KMS-11 (cell line): ENCODE results near the gene FOXP3.

Experiments used
- H2AFZ ChIP-seq: fragments of 200-600 bp; sonication (generic); 2 replicates; pipeline ENCODE4 v1.6.1; 2016; ENCODE audit warnings: antibody characterized with exemption, mixed run types, low read depth
- H3K27ac ChIP-seq: fragments of 200-600 bp; sonication (generic); 2 replicates; pipeline ENCODE4 v1.6.1; 2016; ENCODE audit warnings: mild to moderate bottlenecking, mixed run types
- H3K27me3 ChIP-seq: fragments of 200-600 bp; sonication (generic); 2 replicates; pipeline ENCODE4 v1.6.1; 2017; ENCODE audit warnings: mild to moderate bottlenecking, low read depth, mixed run types, moderate library complexity; ENCODE audit not compliant: insufficient read depth
- H3K36me3 ChIP-seq: fragments of 200-600 bp; sonication (generic); 2 replicates; pipeline ENCODE4 v1.6.1; 2017; ENCODE audit warnings: mild to moderate bottlenecking, mixed run types; ENCODE audit not compliant: insufficient read depth
- H3K4me1 ChIP-seq: fragments of 200-600 bp; sonication (generic); 2 replicates; pipeline ENCODE4 v1.6.1; 2016; ENCODE audit warnings: mild to moderate bottlenecking, low read depth, mixed run types; ENCODE audit not compliant: poor library complexity, severe bottlenecking
- H3K4me2 ChIP-seq: fragments of 200-600 bp; sonication (generic); 2 replicates; pipeline ENCODE4 v1.7.0; 2016; ENCODE audit warnings: mild to moderate bottlenecking, mixed run types
- H3K4me3 ChIP-seq: fragments of 200-600 bp; sonication (generic); IDR thresholded peaks from 2 replicates; pipeline ENCODE4 v1.6.1; 2017; ENCODE audit warnings: low read depth, low read length, mixed read lengths; ENCODE audit not compliant: insufficient read depth
- H3K79me2 ChIP-seq: fragments of 200-600 bp; sonication (generic); 2 replicates; pipeline ENCODE4 v1.6.1; 2016; ENCODE audit warnings: low read depth, mixed run types; ENCODE audit not compliant: insufficient read depth
- H3K9ac ChIP-seq: fragments of 200-600 bp; sonication (generic); 2 replicates; pipeline ENCODE4 v1.6.1; 2016; ENCODE audit warnings: mild to moderate bottlenecking, mixed run types
- H4K20me1 ChIP-seq: fragments of 200-600 bp; sonication (generic); 2 replicates; pipeline ENCODE4 v1.6.1; 2016; ENCODE audit warnings: mild to moderate bottlenecking, mixed run types; ENCODE audit not compliant: insufficient read depth
- TF ChIP-seq, protein P1 (sequence below): fragments of 200-600 bp; sonication (generic); conservative IDR thresholded peaks from 2 replicates; pipeline ENCODE4 v1.6.1; 2017; ENCODE audit warnings: low read depth, mild to moderate bottlenecking, antibody characterized with exemption, low read length, moderate library complexity, mixed read lengths

Gene FOXP3

DNA sequence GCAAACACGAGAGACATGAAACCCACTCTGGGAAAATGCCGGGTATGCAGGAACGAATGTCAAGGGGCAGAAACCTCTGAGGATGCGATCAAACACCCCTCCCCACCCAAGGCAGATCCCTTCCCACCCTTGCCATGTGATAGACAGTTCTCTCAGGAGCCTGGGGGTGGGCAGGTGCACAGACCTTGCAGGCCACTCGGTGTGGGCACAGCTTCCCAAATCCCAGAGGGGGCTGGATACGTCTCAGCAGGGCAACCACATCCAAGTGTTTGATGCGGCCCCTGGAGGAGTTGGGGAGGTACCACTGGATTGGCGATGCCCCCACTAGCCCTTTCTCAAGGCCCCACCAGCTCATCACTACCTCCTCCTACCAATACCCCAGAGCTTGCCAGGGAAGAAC, 54.1 kb downstream of the FOXP3 start:
- Histone ChIP-seq H3K4me2 (no peak overlapping the region), H3K4me3 (no peak overlapping the region), H3K9ac (no peak overlapping the region), H3K36me3 (no peaks in the 10 kb centered on the region), H3K27me3 (no peaks in the 10 kb centered on the region), H4K20me1 (no peaks in the 10 kb centered on the region), H3K4me1 (no peaks in the 10 kb centered on the region), H2AFZ (no peak overlapping the region), H3K27ac (no peak overlapping the region), H3K79me2 (no peaks in the 10 kb centered on the region)
- TF ChIP-seq, protein P1, sequence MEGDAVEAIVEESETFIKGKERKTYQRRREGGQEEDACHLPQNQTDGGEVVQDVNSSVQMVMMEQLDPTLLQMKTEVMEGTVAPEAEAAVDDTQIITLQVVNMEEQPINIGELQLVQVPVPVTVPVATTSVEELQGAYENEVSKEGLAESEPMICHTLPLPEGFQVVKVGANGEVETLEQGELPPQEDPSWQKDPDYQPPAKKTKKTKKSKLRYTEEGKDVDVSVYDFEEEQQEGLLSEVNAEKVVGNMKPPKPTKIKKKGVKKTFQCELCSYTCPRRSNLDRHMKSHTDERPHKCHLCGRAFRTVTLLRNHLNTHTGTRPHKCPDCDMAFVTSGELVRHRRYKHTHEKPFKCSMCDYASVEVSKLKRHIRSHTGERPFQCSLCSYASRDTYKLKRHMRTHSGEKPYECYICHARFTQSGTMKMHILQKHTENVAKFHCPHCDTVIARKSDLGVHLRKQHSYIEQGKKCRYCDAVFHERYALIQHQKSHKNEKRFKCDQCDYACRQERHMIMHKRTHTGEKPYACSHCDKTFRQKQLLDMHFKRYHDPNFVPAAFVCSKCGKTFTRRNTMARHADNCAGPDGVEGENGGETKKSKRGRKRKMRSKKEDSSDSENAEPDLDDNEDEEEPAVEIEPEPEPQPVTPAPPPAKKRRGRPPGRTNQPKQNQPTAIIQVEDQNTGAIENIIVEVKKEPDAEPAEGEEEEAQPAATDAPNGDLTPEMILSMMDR: no peak

DNA sequence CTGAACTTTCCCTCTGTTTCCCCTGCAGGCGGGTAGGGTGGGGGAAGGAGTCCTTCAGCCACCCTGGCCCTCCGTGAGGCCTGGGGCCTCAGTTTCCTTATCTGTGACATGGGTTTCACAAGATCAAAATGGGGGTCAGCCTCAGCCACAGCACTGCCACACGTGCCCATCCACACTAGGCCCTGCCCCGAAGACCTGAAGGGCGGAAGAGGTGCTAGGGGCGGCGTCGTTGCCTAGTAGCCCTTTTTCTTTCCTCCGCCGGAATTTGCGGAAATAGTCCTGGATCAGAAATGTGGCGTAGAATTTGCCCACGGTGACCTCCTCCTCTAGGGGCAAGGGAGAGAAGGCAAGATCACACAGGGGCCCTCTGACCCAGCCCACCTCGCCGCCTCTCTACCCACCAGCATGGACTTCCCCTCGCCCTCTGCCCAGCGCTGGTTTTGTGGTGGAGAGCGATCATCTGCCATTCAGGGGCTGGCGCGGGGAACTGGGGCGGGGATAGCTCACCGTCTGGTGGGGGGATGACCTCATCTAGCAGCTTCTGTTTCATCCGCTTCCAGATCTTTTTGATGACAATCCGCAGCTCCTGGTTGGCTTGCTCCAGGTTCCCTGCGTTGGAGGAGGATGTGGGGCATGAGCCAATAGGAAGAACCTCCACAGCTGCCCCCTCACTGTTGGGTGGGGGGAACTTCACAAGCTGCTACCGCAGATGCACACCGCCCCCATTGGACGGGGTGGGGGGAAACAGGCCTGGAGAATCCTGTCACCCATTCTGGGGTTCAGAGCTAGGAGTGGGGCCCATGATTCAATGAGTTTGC, 54.9 kb downstream of the FOXP3 start:
- H3K4me1 ChIP-seq: no peaks in the 10 kb centered on the region
- H3K27ac ChIP-seq: no peak overlapping the region
- no peaks in the 10 kb centered on the region for H3K27me3 ChIP-seq
- H3K79me2 ChIP-seq: no peaks in the 10 kb centered on the region
- H3K4me3 ChIP-seq: no peak overlapping the region
- H2AFZ ChIP-seq: no peak overlapping the region
- H3K36me3 ChIP-seq: no peaks in the 10 kb centered on the region
- no peak overlapping the region for H3K4me2 ChIP-seq
- H4K20me1 ChIP-seq: no peaks in the 10 kb centered on the region
- TF ChIP-seq, protein P1: no peak
- H3K9ac ChIP-seq: no peak overlapping the region

DNA sequence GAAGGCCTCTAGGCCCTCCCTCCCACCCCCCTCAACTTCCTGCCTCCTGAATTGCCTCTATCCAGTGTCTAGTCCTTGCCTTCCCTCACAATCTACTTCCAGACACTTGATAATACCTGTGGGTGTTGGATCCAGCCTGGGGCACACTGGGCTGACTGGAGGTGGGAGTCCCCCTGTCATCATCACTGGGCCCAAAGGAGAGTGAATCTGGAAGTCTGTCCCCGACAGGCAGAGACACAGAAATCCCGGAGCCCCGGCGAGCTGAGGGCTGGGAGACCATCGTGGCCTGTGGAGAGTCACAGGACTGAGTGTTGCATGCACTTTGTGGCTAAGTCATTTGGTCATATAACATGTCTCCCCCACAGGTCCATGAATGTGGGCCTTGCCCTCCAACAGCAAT, 56.1 kb downstream of the FOXP3 start:
- H3K36me3 ChIP-seq: no peaks in the 10 kb centered on the region
- no peaks in the 10 kb centered on the region for H3K4me1 ChIP-seq
- no peak overlapping the region for H3K4me2 ChIP-seq
- H3K9ac ChIP-seq: no peak overlapping the region
- TF ChIP-seq, protein P1: no peak
- H3K79me2 ChIP-seq: no peaks in the 10 kb centered on the region
- H4K20me1 ChIP-seq: no peaks in the 10 kb centered on the region
- H2AFZ ChIP-seq: no peak overlapping the region
- no peaks in the 10 kb centered on the region for H3K27me3 ChIP-seq
- no peak overlapping the region for H3K4me3 ChIP-seq
- H3K27ac ChIP-seq: no peak overlapping the region

DNA sequence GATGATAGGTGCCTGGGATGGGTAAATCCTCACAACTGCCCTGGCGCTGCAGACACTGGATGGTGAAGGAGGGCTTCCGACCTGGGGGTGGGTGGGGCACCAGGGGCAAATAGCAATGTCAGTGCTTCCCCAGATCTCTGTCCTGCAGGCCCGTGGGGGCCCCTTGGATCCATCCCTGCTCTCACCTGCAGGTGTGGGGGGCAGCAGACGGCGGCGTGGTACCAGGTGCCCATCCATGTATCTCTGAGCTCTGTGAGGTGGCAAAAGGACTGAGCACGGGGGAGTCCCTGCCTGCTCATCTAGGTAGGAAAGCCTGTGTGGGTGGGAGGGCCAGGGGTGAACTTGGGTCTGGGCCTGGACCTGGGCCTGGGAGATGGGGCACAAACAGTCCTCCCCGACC, 58.0 kb downstream of the FOXP3 start:
- no peaks in the 10 kb centered on the region for H3K4me1 ChIP-seq
- TF ChIP-seq, protein P1: no peak
- no peak overlapping the region for H3K27ac ChIP-seq
- H3K27me3 ChIP-seq: no peaks in the 10 kb centered on the region
- no peak overlapping the region for H3K4me2 ChIP-seq
- H3K36me3 ChIP-seq: no peaks in the 10 kb centered on the region
- H3K9ac ChIP-seq: no peak overlapping the region
- H4K20me1 ChIP-seq: no peaks in the 10 kb centered on the region
- no peak overlapping the region for H3K4me3 ChIP-seq
- H2AFZ ChIP-seq: no peak overlapping the region
- no peaks in the 10 kb centered on the region for H3K79me2 ChIP-seq
